HCT116 (cell line): ENCODE data around the gene PLVAP.

ENCODE experiments used
- POLR2A ChIP-seq: IDR thresholded peaks from 2 replicates; pipeline ENCODE4 v1.7.0; 2011; ENCODE audit warnings: borderline replicate concordance; ENCODE audit not compliant: insufficient read depth, insufficient read length; ENCODE audit errors: extremely low read depth
- TF ChIP-seq, protein P1 (sequence below), 3 experiments: fragments of 200-600 bp in 1 of 3; sonication (generic) in 1 of 3; IDR thresholded peaks in 2 of 3; conservative IDR thresholded peaks in 1 of 3; 2 replicates each; pipeline ENCODE4 v1.5.1; 2012 to 2017; ENCODE audit warnings: low read depth in 2 of 3, low read length in 2 of 3, antibody characterized with exemption in 1 of 3, borderline replicate concordance in 1 of 3, control low read depth in 1 of 3, mild to moderate bottlenecking in 1 of 3, mixed read lengths in 1 of 3, mixed run types in 1 of 3, moderate library complexity in 1 of 3; ENCODE audit not compliant: insufficient read depth in 1 of 3

DNA sequence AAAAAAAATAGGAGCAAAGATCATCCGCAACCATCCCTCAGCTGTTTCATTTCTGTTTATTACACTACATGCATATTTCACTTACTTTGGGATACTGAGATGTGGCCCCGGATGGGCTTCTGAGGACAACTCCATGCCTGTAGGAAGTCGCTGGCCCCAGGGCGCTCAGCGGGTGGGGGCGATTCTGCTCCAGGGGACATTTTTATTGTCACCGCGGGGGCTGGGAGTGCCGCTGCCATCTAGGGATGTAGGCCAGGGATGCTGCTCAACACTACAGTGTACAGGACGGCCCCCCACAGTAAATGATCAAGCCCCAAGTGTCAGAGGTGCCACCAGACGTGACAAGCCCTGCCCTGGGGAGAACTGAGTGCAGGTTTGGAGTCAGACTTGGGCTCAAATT lies 34.7 kb upstream of the PLVAP start:
- TF ChIP-seq, protein P1, sequence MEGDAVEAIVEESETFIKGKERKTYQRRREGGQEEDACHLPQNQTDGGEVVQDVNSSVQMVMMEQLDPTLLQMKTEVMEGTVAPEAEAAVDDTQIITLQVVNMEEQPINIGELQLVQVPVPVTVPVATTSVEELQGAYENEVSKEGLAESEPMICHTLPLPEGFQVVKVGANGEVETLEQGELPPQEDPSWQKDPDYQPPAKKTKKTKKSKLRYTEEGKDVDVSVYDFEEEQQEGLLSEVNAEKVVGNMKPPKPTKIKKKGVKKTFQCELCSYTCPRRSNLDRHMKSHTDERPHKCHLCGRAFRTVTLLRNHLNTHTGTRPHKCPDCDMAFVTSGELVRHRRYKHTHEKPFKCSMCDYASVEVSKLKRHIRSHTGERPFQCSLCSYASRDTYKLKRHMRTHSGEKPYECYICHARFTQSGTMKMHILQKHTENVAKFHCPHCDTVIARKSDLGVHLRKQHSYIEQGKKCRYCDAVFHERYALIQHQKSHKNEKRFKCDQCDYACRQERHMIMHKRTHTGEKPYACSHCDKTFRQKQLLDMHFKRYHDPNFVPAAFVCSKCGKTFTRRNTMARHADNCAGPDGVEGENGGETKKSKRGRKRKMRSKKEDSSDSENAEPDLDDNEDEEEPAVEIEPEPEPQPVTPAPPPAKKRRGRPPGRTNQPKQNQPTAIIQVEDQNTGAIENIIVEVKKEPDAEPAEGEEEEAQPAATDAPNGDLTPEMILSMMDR (IDR thresholded peaks at IDR 0.05 in 2 of 3, conservative IDR thresholded peaks at IDR 0.05 in 1 of 3; ENCODE audit: borderline replicate concordance in 1 of 3, insufficient read depth in 1 of 3, low read depth in 2 of 3, low read length in 2 of 3), result no peak
- TF ChIP-seq POLR2A, result no peak
